ENCODE results near the gene CPED1.

GRCh38 chr7:121334376-121334775 lies 345.9 kb downstream of the CPED1 start:
- TF ChIP-seq CTCF (IDR thresholded peaks at IDR 0.05) (no peak), POLR2A (IDR thresholded peaks at IDR 0.05) (no peak)

Measured in upper lobe of left lung (tissue), 4 donors.